Adrenal gland (tissue), 5 donors: Measurements from ENCODE around the gene PTPRN.

Experiments
- POLR2A ChIP-seq, 2 donors: fragments of 450-650 bp; IDR thresholded peaks; one replicate each; pipeline ENCODE4 v1.6.1; 2017; ENCODE audit warnings: antibody characterized with exemption in 2 of 2, mild to moderate bottlenecking in 2 of 2, moderate library complexity in 1 of 2
- TF ChIP-seq, protein P1 (sequence below), 6 experiments: fragments of 450-650 bp in 4 of 6; fragments of 200-600 bp in 2 of 6; sonication (generic) in 1 of 6; IDR thresholded peaks; 1 replicate in 5 of 6; 2 replicates in 1 of 6; pipeline versions ENCODE4 v1.5.1 to v1.8.0; 2016 to 2021; ENCODE audit warnings: antibody characterized with exemption in 6 of 6, mild to moderate bottlenecking in 2 of 6, moderate library complexity in 1 of 6
- donor health status: DM: no; HTN: no; CAD: no.

- TF ChIP-seq, protein P1, sequence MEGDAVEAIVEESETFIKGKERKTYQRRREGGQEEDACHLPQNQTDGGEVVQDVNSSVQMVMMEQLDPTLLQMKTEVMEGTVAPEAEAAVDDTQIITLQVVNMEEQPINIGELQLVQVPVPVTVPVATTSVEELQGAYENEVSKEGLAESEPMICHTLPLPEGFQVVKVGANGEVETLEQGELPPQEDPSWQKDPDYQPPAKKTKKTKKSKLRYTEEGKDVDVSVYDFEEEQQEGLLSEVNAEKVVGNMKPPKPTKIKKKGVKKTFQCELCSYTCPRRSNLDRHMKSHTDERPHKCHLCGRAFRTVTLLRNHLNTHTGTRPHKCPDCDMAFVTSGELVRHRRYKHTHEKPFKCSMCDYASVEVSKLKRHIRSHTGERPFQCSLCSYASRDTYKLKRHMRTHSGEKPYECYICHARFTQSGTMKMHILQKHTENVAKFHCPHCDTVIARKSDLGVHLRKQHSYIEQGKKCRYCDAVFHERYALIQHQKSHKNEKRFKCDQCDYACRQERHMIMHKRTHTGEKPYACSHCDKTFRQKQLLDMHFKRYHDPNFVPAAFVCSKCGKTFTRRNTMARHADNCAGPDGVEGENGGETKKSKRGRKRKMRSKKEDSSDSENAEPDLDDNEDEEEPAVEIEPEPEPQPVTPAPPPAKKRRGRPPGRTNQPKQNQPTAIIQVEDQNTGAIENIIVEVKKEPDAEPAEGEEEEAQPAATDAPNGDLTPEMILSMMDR (IDR thresholded peaks at IDR 0.05) = no peak
- no peak for TF ChIP-seq POLR2A (IDR thresholded peaks at IDR 0.05)
These were observed 21.5 kb downstream of the PTPRN start for GRCh38 chr2:219287580-219288265.
